Tibial artery (tissue), 4 donors: ENCODE measurements around the gene EPHA6.

Experiments used
- DNase-seq, 2 donors: peaks; one replicate each; pipeline ENCODE4 v3.0.0-alpha.2; 2019
- H3K27ac ChIP-seq, 2 donors: fragments of 200-600 bp; sonication (generic) in 1 of 2; 1 replicate in 1 of 2; 2 replicates in 1 of 2; pipeline ENCODE4 v1.5.1; 2018 to 2019; ENCODE audit warnings: mild to moderate bottlenecking in 1 of 2
- H3K27me3 ChIP-seq, 2 donors: fragments of 200-600 bp; sonication (generic) in 1 of 2; one replicate each; pipeline versions ENCODE4 v1.5.1 to v1.6.0; 2016 to 2019
- H3K36me3 ChIP-seq, 3 donors: fragments of 200-600 bp; sonication (generic) in 2 of 3; one replicate each; pipeline ENCODE4 v1.5.1; 2016 to 2019; ENCODE audit warnings: mild to moderate bottlenecking in 2 of 3
- H3K4me1 ChIP-seq, 4 donors: fragments of 200-600 bp; sonication (generic) in 2 of 4; 1 replicate in 3 of 4; 2 replicates in 1 of 4; pipeline ENCODE4 v1.5.1; 2016 to 2019
- H3K4me3 ChIP-seq, 2 donors: fragments of 200-600 bp; sonication (generic) in 1 of 2; 1 replicate in 1 of 2; 2 replicates in 1 of 2; pipeline ENCODE4 v1.5.1; 2018 to 2019; ENCODE audit warnings: mild to moderate bottlenecking in 2 of 2
- H3K9me3 ChIP-seq, 3 donors: fragments of 200-600 bp; sonication (generic) in 1 of 3; one replicate each; pipeline ENCODE4 v1.5.1; 2016 to 2019
- CTCF ChIP-seq, 2 experiments: fragments of 200-600 bp in 1 of 2; fragments of 450-650 bp in 1 of 2; IDR thresholded peaks; one replicate each; pipeline ENCODE4 v1.5.1; 2017 to 2019; ENCODE audit warnings: antibody characterized with exemption in 2 of 2, mild to moderate bottlenecking in 1 of 2, moderate library complexity in 1 of 2
- intact Hi-C: fragments of 100-400 bp; cut with DNase I; formaldehyde crosslinking; loops from one replicate; pipeline ENCODE4 v1.15.0; 2023; ENCODE audit warnings: low total_unique reads

EPHA6 gene

GRCh38 chr3:97138914-97139541 lies 324.6 kb downstream of the EPHA6 start:
- H3K36me3 ChIP-seq: no peaks in the 10 kb centered on the region
- H3K4me1 ChIP-seq: peaks cover 0 to 7% (median 0%) of the 10 kb centered on the region in 4 donors
- no peak for TF ChIP-seq CTCF (IDR thresholded peaks at IDR 0.05)
- no peaks in the 10 kb centered on the region for H3K27me3 ChIP-seq
- DNase-seq: no peak
- intact Hi-C loops: no loop called here
- no peak overlapping the region for H3K4me3 ChIP-seq
- H3K27ac ChIP-seq: no peak overlapping the region
- H3K9me3 ChIP-seq: peaks cover 5 to 15% (median 5%) of the 10 kb centered on the region in 3 donors

GRCh38 chr3:97148931-97149330 lies 334.5 kb downstream of the EPHA6 start:
- H3K36me3 ChIP-seq: no peaks in the 10 kb centered on the region
- no peak overlapping the region for H3K27ac ChIP-seq
- H3K9me3 ChIP-seq: no peaks in the 10 kb centered on the region
- intact Hi-C loops: no loop called here
- H3K27me3 ChIP-seq: no peaks in the 10 kb centered on the region
- no peak for DNase-seq
- H3K4me1 ChIP-seq: no peaks in the 10 kb centered on the region
- TF ChIP-seq CTCF (IDR thresholded peaks at IDR 0.05): no peak
- H3K4me3 ChIP-seq: no peak overlapping the region

- H3K36me3 ChIP-seq: no peaks in the 10 kb centered on the region
- H3K9me3 ChIP-seq: no peaks in the 10 kb centered on the region
- no peak overlapping the region for H3K27ac ChIP-seq
- H3K27me3 ChIP-seq: no peaks in the 10 kb centered on the region
- intact Hi-C loops: no loop called here
- no peaks in the 10 kb centered on the region for H3K4me1 ChIP-seq
- DNase-seq: no peak
- TF ChIP-seq CTCF (IDR thresholded peaks at IDR 0.05): no peak
- no peak overlapping the region for H3K4me3 ChIP-seq
These were observed 346.8 kb downstream of the EPHA6 start for GRCh38 chr3:97161169-97161568.

GRCh38 chr3:97177242-97177641 lies 362.8 kb downstream of the EPHA6 start:
- no peak for TF ChIP-seq CTCF (IDR thresholded peaks at IDR 0.05)
- DNase-seq: no peak
- Histone ChIP-seq H3K4me3 (no peak overlapping the region), H3K4me1 (no peaks in the 10 kb centered on the region), H3K9me3 (peaks cover 0 to 14% (median 0%) of the 10 kb centered on the region in 3 donors), H3K27me3 (no peaks in the 10 kb centered on the region), H3K36me3 (no peaks in the 10 kb centered on the region), H3K27ac (no peak overlapping the region)
- intact Hi-C loops: no loop called here

GRCh38 chr3:97181704-97182103 lies 367.3 kb downstream of the EPHA6 start:
- no peaks in the 10 kb centered on the region for H3K27me3 ChIP-seq
- H3K36me3 ChIP-seq: no peaks in the 10 kb centered on the region
- H3K4me3 ChIP-seq: no peak overlapping the region
- intact Hi-C loops: no loop called here
- peaks cover 0 to 14% (median 0%) of the 10 kb centered on the region in 3 donors for H3K9me3 ChIP-seq
- H3K27ac ChIP-seq: no peak overlapping the region
- H3K4me1 ChIP-seq: no peaks in the 10 kb centered on the region
- TF ChIP-seq CTCF (IDR thresholded peaks at IDR 0.05): no peak
- no peak for DNase-seq

- no peaks in the 10 kb centered on the region for H3K4me1 ChIP-seq
- no peak for TF ChIP-seq CTCF (IDR thresholded peaks at IDR 0.05)
- H3K36me3 ChIP-seq: no peaks in the 10 kb centered on the region
- H3K4me3 ChIP-seq: no peak overlapping the region
- no peaks in the 10 kb centered on the region for H3K9me3 ChIP-seq
- no peak overlapping the region for H3K27ac ChIP-seq
- H3K27me3 ChIP-seq: no peaks in the 10 kb centered on the region
- no peak for DNase-seq
- intact Hi-C loops: no loop called here
These were observed 373.4 kb downstream of the EPHA6 start for GRCh38 chr3:97187771-97188170.
